COLO668 (cell line): ENCODE results near the gene DSCAML1.
A peak's percentile ranks its signal among the peaks of the same experiment; 100 is the strongest.

ENCODE experiments used
- DNase-seq: peaks from one replicate; lab custom pipeline; 2025; ENCODE audit not compliant: unreplicated experiment; lab: John Stamatoyannopoulos, UW

DSCAML1 gene

DNA sequence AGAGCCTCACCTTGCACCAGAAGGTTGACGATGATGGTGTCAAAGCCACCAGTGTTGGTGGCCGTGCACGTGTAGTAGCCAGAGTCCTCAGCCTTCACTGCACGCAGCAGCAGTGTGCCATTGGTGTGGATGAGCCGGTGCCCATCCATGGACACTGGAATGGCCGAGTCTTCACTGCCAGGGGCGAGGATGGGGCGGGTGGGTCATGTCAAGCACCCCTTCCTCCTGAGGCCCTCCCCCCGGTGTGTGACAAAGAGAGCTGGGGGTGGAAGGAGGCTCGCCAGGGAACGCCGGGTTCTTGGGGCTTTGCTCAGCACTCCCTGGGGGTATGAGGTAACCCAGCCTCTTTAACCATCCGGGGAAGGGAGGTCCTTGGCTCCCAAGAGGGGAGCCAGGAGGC lies 357.8 kb downstream of the DSCAML1 start:
- no peak for DNase-seq

DNA sequence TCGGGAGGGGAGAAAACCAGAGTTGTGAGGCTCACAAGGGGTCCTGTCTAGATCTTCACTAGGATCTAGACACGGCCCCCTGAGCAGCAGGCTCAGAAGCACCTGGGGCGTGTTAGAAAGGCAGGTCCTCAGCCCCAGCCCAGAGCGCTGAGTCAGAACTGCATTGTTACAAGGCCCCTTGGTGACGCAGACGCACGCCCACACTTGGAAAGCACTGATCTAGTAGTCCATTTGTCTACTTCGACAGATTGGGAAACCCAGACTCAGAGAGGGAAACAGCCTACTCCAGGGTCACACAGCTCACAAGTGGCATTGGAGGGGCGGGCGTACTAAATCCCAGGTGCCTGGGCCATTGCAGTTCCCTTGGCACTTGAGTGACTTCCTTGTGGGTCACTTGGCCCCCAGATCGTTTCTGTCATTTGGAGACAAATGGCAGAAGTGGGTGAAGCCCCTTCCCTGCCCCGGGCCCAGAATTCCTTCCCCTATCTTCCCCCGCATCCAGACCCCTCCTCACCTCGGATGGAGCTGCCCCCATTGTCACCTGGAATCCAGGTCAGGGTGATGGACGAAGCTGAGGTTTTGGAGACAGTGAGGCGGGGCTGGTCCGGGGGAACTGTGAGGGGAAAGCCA lies 358.5 kb downstream of the DSCAML1 start:
- DNase-seq: no peak

DNA sequence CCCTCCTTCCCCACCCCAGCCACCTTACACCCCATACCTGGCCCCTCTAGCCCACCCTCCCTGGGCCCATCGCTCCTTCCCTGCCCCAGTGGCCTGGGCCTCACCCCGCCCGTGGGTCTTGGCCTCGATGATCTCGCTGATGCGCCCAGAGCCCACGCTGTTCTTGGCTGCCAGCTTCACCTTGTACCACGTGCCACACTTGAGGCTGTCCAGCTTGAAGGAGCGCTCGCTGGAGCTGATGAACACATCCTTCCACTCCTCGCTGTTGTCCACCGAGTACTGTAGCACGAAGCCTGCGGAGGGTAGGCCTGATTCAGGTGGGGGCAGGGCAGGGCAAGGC lies 359.3 kb downstream of the DSCAML1 start:
- DNase-seq: no peak

DNA sequence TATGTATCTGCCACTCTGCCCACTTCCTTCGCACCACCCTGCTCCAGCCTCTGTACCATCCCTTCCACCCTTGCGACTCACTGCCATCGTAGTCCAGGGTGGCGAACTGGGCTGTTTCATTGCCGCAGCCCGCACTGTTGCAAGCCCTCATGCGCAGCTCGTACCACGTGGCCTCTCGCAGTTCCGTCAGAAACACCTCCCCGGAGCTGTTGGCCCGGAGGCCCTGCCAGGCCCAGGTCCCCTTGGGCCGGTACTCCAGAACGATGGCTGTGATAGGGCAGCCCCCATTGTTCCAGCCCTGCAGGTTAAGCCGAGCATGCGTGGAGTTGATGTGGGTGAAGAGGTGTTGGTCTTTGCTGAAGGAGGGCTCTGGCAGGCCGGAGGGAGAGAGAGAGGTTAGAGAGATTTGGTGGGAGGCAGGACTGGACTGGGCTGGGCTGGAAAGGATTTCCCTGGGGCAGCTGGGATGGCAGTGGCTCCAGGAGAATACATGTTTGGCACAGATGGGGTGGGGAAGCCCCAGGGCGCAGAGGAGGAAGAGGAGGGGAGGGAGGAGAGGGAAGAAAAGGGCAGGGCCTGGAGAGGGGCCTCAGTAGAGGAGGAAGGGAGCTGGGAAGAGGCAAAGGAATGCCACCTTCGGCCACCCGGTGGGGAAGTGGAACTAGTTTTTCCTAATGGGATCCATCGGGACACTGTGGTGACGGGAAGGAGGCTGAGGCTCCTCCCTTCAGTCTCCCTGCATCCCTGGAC lies 359.8 kb downstream of the DSCAML1 start:
- no peak for DNase-seq

DNA sequence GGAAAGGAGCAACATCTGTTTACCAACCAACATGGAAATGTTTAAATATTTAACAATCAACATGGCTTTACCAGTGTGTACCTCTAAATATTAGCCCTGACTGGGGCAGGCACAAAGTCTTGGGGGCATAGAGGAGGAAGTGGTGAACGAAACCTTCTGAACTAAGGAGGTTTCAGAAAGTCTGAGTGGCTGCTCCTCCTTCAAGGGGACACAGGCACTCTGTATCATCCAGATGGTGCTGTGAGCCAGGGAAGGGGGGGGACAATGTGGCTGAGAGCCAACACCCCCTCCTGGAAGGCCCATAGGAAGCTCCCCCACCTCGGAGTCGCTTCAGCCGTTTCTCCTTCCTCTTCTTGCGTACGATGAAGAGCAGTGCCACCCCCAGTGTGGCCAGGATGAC lies 361.7 kb downstream of the DSCAML1 start:
- no peak for DNase-seq

DNA sequence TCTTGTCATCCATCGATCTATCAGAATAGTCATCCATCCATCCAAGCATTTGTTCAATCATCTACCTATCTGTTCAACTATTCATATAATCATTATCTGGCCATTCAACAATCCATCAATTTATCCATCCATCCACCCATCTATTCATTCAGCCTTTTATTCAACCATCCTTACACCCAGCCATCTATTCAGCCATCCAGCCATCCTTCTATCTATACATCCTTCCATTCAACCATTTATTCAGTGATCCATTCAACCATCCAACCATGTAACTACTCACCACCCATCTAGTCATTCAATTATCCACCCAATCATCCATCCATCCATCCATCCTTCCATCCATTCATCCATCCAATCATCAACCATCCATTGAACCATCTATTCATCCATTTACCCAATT lies 362.5 kb downstream of the DSCAML1 start:
- DNase-seq: no peak

DNA sequence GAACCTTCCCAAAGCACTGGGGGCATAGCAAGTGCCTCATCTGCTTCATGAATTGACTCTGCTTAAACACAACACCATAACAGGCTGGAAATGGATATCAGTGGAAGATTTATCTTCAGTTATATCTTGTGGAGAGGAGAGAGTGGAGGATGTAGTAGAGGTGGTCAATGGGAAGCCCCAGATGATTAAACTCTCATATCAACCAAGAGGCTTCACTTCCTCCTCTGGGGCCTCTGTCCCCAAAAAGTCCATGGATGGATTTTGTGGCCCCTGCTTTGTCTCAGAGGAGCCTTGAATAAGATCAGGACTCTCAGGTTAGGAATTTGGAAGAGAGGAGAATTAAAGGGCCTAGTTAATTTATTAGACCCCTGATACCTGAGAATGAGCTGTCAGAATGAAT lies 363.3 kb downstream of the DSCAML1 start:
- DNase-seq: no peak

DNA sequence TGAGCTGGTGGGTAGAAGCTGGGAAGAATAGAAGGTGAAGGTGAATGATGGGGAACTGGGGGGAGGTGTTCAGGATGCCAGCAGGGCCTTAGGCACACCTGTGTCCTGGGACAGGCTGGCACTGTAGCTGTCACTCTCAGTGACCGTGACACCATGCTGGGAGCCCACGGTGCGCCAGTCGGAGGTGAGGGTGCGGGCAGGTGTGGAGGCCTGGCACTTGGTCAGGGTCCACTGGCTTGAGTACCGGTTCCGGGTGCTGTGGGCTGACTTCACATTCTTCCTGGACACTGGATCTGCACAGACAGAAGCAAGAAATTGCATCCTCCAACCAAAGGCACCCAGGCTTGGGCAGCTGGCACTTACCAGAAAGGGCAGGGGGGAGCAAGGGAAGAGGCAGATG lies 365.6 kb downstream of the DSCAML1 start:
- DNase-seq: no peak

DNA sequence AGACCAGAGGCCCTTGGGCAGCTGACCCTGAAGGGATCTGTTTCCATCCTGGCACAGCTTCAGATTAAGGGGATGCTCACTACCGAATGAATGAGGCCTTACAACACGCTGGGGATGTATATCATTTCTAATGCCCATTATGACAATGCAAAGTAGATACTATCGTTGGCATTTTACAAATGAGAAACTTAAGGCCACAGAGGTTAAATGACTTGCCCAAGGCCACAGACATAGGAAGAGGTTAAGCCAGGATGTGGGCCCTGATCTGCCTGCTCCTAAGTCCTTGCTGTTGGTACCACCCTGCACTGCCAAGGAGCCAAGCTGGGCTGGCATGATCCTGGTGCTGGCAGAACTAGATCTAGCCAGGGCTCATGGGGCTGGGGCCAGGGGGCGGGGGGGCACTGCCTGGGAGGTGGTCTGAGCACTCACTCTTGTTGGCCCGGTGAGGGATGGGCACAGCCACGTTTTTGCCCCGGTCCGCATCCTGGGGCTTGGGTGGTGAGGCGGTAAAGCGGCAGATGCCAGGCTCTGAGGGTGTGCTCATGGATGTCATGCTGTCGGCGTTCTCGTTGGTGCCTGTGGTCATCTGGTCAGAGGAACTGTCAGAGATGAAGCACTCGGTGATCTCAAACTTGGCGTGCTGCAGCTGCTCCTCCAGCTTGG lies 366.6 kb downstream of the DSCAML1 start:
- no peak for DNase-seq

DNA sequence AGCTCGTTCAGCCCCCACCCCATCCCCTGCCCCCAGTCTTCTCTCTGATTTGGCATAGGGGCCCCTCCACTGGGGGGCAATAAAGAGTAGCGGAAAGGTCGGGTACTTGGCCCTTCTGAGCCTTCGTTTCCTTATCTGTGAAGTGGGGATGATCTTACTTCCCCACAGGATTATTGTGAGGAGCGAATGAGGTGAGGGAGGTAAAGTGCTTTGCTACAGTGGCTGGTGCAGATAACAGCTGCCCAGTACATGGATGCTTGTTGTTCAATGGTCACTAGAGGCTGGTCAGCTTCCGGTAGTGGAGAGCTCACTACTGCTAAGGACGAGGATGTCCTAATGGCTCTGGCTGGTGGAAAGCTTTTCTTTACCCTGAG lies 368.2 kb downstream of the DSCAML1 start:
- no peak for DNase-seq

DNA sequence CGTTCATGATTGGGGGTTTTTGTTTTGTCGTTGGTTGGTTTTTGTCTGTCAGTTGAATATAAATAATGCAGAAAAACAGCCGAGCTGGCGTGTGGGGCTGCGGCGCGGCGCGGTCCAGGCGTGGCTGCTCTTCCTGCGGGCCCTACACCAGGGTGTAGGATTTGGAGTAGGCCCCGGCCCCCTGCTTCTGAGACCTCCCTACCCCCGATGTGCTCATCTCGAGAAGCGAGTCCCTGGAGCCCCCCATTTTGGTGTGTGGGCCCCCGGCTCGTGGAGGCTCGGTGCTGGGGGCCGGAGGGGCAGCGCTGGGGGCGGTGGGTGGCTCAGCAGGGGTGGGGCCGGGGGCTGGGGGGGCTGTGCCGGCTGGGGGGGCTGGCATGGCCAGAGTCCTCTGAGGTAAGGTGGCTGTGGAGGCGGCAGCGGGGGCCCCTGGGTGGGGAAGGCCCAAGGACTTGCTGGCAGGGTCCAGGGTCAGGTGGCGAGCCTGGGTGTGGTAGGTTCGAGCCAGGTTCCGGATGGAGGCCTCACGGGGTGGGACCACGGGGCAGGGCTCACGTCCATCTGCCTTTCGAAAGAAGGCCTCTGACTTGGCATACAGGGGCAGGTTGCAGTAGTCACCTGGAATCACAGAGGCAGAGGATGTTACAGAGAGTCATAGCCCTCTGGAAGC lies 368.7 kb downstream of the DSCAML1 start:
- no peak for DNase-seq

DNA sequence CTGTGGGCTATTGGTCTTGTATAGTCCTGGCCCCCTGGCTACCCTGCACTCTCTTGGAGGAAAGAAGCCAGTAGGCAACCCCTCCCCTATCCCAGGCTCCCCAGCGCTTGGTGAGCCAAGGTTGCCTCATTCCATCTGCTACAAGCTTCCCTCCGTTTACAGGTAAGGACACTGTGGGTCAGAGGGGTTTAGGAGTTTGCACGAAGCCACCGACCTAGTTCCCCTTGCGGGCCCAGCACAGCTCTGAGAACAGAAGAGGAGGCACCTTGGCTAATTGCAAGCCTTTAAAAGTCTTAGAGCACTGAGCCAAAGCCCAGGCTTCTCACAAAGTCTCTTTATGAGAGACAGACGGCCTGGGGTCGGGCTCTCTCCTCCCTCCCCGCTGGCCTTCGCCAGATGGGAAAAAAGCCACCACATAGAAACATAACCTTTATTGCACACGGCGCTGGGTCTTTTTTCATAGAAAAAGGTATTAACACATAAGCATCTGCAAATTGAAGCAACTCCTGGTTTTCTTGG lies 369.6 kb downstream of the DSCAML1 start:
- no peak for DNase-seq

DNA sequence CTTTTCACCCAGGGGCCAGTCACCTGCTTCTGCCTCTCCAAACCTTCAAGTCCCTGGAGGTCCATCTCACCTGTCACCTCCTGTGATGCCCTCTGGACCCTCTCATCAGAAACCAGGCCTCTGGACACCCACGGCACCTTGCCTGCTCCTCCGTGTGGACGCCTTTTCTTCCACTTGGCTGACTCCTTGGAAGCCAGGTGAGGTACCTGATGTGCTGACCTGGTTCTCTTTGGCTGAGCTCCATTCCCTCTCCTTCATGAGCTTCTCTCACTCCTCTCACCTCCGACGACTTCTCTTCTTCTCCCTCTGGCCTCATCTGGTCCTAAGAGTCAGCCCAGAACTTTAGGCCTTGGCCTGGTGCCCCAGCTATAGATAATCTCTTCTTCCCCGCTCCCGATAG lies 370.1 kb downstream of the DSCAML1 start:
- no peak for DNase-seq

DNA sequence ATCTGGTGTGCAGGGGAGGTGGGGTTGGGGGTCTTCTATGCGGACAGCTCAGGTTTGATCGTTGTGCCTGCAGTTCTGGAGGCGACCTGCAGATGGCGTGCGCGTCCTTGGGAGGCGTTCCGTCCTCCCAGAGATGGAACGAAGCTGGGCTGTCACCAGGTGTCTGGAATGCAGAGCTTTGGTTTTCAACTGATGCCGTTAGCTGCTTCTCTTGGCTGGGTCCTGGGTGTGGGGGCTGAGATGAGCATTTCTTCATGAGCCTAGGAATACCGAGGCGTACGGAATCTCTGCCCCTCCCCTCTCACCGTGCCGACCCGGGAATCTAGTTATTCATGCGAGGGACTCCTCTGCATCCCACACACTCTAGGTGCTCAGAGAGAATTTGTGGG lies 370.7 kb downstream of the DSCAML1 start:
- peak; percentile 71 for DNase-seq

DNA sequence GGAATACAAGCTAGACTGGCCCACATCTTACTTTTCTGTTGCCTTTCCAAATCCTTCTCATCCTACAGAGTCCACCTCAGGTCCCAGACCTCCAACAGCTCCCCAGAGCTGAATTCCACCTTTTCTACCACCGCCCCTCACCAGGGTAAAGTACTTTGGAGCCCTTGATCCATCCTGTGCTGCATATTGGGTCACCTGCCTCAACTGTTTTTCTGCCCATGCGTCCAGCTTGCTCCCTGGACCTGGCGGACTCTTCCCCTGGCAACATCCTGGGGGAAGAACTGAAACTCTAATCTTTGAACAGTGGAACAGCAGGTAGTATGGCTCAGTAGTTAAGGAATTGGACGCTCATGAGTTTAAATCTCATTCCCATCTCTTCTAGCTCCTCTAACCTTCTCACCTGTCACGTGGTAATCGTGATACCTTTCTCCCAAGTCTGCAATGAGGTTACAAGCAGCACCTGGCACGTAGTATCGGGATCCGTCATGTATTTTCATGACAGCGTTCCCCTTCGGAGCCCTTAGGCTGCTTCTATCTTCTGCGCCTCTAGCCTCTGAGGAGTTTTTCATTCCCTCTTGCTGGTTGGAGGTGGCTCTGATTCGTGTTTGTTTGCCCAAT lies 371.2 kb downstream of the DSCAML1 start:
- no peak for DNase-seq

DNA sequence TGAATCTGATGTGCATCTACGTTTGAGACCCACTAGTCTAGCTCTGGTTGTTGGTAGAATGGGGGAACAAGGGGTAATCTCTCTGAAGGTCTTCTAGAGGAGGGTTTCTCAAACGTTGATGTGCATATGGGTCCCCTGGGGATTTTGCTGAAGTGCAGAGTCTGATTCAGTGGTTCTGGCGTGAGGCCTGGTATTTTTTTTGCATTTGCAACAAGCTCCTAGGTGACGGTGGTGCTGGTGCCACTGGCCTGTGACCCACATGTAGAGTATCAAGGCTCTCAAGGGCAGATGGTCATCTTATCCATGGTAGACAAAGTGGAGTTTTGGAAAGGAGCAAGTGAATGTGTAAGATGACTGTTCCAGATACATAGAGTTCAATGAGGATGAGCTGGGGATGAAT lies 372.2 kb downstream of the DSCAML1 start:
- DNase-seq: no peak

DNA sequence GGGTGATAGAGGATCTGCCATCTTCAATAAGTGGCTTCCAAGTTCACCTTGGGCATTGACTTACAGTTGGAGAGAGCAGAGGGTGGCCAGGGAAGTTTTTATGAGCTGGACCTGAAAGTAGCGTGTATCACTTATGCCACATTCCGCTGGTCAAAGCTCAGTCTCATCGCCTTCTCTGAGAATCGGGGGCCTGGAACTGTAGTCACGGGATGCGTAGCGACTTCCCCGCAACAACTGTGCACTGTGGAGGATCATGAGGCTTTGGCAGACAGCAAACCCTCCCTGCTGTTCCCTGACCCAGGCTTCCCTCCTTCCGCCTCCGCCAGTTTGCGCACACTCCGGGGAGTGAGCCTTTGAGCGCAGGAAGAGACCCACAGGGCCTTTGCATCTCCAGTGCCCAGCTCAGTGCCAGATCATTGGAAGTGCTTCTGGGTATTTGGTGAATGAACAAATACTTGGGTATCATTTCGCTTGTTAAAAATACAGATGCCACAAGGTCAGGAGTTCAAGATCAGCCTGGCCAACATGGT lies 373.9 kb downstream of the DSCAML1 start:
- DNase-seq: no peak

DNA sequence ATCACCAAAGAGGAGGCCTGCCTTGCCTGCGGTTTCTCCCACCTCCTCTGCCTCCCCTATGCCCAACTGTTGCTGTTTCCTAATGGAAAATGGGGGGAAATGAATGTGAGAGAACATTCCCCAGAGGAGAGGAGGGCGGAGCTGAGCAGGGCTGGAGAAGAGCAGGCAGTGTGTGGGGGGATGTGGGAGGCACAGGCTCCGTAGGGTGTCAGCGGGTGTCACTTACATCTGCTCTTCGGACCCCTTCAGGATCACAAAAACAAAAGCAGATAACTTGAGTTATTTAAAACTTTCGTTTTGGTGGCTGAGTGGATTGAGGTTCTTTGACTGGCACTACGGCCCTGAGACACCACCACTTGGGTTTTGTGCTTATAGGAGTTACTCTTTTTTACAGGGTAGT lies 375.5 kb downstream of the DSCAML1 start:
- no peak for DNase-seq

DNA sequence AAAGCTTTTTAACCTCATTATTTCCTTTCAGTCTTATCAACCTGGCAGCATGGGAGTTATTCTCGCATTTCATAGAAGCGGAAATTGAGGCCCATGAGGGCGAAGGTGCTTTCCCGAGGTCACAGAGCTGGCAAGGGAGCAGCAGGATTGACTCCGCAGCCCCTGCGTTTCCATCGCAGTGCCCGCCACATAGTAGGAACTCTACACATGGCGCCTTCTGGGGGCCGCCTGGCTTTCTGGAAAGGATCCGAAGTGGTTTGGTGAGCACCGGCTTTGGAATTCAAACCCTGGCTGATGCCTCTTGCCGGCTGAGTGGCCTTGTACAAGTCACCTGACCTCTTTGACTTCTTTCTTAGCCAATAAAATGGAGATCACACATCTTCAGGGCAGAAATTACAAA lies 376.0 kb downstream of the DSCAML1 start:
- DNase-seq: no peak

DNA sequence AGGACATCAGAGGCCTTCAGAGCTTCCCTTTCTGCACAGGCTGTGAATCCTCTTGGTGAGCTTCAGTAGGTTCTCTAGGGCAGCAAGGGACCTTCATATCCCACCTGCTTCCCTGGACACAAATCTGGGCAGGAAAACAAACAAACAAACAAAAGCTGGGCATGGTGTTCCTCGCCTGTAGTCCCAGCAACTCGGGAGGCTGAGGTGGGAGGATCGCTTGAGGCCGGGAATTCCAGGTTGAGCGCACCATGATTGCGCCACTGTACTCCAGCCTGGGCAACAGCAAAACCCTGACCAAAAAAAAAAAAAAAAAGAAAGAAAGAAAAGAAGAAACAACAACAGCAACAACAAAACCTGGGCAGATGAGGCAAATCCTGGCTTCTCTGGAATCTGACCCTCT lies 376.4 kb downstream of the DSCAML1 start:
- DNase-seq: no peak

DNA sequence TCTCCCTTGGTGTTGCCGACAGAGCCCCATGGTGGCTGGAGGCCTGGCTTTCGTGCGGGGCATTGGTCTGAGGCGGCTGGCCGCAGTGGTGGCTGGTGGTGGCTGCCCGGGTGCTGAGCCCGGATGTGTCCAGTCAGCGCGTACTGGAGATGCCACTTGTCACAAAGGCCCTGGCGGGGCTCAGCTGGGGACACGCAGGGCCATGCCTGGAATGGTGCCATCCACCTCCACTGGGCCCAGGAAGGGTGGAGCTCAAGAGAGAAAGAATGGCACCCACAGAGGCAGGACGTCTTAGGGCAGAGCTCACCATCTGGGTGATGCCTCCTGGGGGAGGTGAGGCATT lies 376.9 kb downstream of the DSCAML1 start:
- DNase-seq: no peak
